Osteoblast (primary cell): ENCODE data around the gene AOPEP. TPM values are rescaled to one million over a fixed set of nuclear protein-coding genes. Genes with fewer than 3 reads are reported as not detected.

Experiments
- DNase-seq: peaks from one replicate; pipeline ENCODE4 v3.0.0; 2011; ENCODE audit warnings: low spot score, mixed read lengths; ENCODE audit not compliant: insufficient read length; ENCODE audit errors: missing footprints
- H2AFZ ChIP-seq: 2 replicates; pipeline ENCODE4 v1.6.0; 2011; ENCODE audit warnings: mild to moderate bottlenecking, low read length
- H3K27ac ChIP-seq: 2 replicates; pipeline ENCODE4 v1.5.1; 2011; ENCODE audit warnings: mild to moderate bottlenecking, low read depth, low read length, moderate library complexity
- H3K27me3 ChIP-seq: 2 replicates; pipeline ENCODE4 v1.6.0; 2012; ENCODE audit warnings: mild to moderate bottlenecking, control low read depth, inconsistent platforms, low read length, moderate library complexity; ENCODE audit not compliant: insufficient read depth
- H3K36me3 ChIP-seq: 2 replicates; pipeline ENCODE4 v1.5.1; 2011; ENCODE audit warnings: mild to moderate bottlenecking, low read length, control low read depth, moderate library complexity; ENCODE audit not compliant: insufficient read depth
- H3K4me1 ChIP-seq: 2 replicates; pipeline ENCODE4 v1.5.1; 2011; ENCODE audit warnings: mild to moderate bottlenecking, low read length, control low read depth, moderate library complexity; ENCODE audit not compliant: insufficient read depth
- H3K4me2 ChIP-seq: 2 replicates; pipeline ENCODE4 v1.6.0; 2011; ENCODE audit warnings: mild to moderate bottlenecking, low read length; ENCODE audit not compliant: insufficient read depth
- H3K4me3 ChIP-seq: fragments of 200-600 bp; sonication (generic); 3 replicates; pipeline ENCODE4 v1.5.1; 2012; ENCODE audit warnings: mild to moderate bottlenecking, low read length, inconsistent platforms; ENCODE audit not compliant: insufficient read depth
- H3K79me2 ChIP-seq: 2 replicates; pipeline ENCODE4 v1.6.0; 2012; ENCODE audit warnings: mild to moderate bottlenecking, low read length, control low read depth, inconsistent platforms; ENCODE audit not compliant: insufficient read depth
- H3K9me3 ChIP-seq: 2 replicates; pipeline ENCODE4 v1.5.1; 2011; ENCODE audit warnings: low read depth, low read length, control low read depth
- H4K20me1 ChIP-seq: 2 replicates; pipeline ENCODE4 v1.6.0; 2012; ENCODE audit warnings: mild to moderate bottlenecking, low read length, control low read depth; ENCODE audit not compliant: insufficient read depth
- CTCF ChIP-seq: IDR thresholded peaks from 2 replicates; pipeline ENCODE4 v1.5.1; 2011; ENCODE audit warnings: mild to moderate bottlenecking, low read depth, low read length, moderate library complexity; ENCODE audit errors: extremely low read depth
- total RNA-seq: library from RNA; depleted of rRNA; stranded (reverse); fragments of >200 nt; gene quantifications from 2 replicates; pipeline ENCODE4 v1.2.3, GENCODE V29; 2012

Gene AOPEP
- total RNA-seq, 1 donor: 131 TPM

DNA sequence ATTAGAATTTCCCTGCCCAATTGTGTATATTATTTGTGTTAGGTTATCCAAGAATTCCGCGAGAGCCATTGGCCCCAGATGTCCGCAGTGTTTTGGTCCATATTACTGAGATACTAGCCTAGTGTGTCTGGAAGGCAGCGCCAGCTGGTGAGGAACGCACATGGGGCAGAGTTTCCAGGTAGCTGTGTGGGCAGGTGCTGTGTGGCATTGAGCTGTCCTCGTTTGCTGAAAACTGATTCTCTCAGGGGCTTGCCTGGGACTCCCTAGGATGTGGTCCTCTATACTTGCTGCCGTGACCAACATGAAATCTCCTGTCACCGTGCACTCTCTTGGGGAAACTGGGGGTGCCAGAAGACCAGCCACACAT lies 302.3 kb downstream of the AOPEP start:
- peaks cover 100% of the 10 kb centered on the region for H3K79me2 ChIP-seq
- TF ChIP-seq CTCF: no peak
- H2AFZ ChIP-seq: no peak overlapping the region
- H3K27ac ChIP-seq: peak overlapping the region; percentile 34
- H3K4me1 ChIP-seq: peaks cover 83% of the 10 kb centered on the region
- DNase-seq: no peak
- peaks cover 82% of the 10 kb centered on the region for H3K36me3 ChIP-seq
- no peak overlapping the region for H3K4me2 ChIP-seq
- peaks cover 50% of the 10 kb centered on the region for H4K20me1 ChIP-seq
- no peaks in the 10 kb centered on the region for H3K27me3 ChIP-seq
- H3K9me3 ChIP-seq: no peaks in the 10 kb centered on the region
- no peak overlapping the region for H3K4me3 ChIP-seq

DNA sequence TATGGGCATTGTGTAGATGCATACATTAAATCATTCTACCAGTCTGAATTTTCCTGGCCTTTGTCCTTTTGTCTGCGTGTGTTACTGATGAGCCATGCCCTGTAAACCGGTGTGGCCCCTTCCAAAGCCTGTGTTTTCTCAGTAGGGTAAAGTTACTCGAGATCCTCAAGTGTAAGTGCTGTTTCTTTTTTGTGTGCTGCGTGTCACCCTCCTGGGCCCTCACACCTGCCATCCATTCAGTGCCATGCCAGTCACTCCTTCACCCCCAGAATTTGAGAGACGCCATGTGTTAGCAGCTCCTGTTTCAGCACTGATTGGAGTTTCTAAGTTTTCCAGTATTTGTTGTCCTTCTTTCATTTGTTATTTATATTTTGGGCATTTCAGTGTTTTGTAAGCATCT lies 302.8 kb downstream of the AOPEP start:
- H3K27ac ChIP-seq: peak overlapping the region; percentile 34
- H3K79me2 ChIP-seq: peaks cover 100% of the 10 kb centered on the region
- no peak overlapping the region for H3K4me3 ChIP-seq
- H3K36me3 ChIP-seq: peaks cover 81% of the 10 kb centered on the region
- H3K4me1 ChIP-seq: peaks cover 79% of the 10 kb centered on the region
- H4K20me1 ChIP-seq: peaks cover 55% of the 10 kb centered on the region
- no peak for DNase-seq
- H3K9me3 ChIP-seq: no peaks in the 10 kb centered on the region
- H3K27me3 ChIP-seq: no peaks in the 10 kb centered on the region
- no peak for TF ChIP-seq CTCF
- H3K4me2 ChIP-seq: no peak overlapping the region
- H2AFZ ChIP-seq: no peak overlapping the region

GRCh38 chr9:95029720-95030119 lies 303.2 kb downstream of the AOPEP start:
- no peak for TF ChIP-seq CTCF
- H3K27me3 ChIP-seq: no peaks in the 10 kb centered on the region
- H3K4me2 ChIP-seq: no peak overlapping the region
- H3K9me3 ChIP-seq: no peaks in the 10 kb centered on the region
- peaks cover 81% of the 10 kb centered on the region for H3K36me3 ChIP-seq
- peak overlapping the region; percentile 34 for H3K27ac ChIP-seq
- peaks cover 100% of the 10 kb centered on the region for H3K79me2 ChIP-seq
- H4K20me1 ChIP-seq: peaks cover 59% of the 10 kb centered on the region
- peaks cover 75% of the 10 kb centered on the region for H3K4me1 ChIP-seq
- no peak overlapping the region for H2AFZ ChIP-seq
- no peak for DNase-seq
- H3K4me3 ChIP-seq: no peak overlapping the region

DNA sequence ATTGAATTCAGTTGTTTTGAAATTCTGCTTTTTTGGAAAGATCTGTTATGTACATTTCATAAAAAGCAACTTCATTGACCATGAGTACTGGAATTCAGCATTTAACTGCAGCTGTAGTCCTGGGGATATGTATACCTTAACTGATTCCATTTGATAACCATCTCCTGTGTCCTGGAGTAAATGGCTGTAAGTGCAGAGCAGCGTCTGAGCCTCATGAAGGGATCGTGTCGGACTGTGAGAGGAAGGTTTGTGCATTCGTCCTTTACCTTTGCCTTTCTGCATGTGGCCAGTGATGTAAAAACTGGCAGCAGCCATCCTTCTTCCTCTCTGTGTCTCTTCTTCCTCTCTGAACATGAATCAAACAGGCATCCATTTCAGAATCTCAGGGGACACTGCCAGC lies 303.8 kb downstream of the AOPEP start:
- H3K4me3 ChIP-seq: no peak overlapping the region
- peak overlapping the region; percentile 26 for H3K27ac ChIP-seq
- H3K4me1 ChIP-seq: peaks cover 68% of the 10 kb centered on the region
- no peak overlapping the region for H3K4me2 ChIP-seq
- no peaks in the 10 kb centered on the region for H3K9me3 ChIP-seq
- H2AFZ ChIP-seq: no peak overlapping the region
- H4K20me1 ChIP-seq: peaks cover 63% of the 10 kb centered on the region
- H3K36me3 ChIP-seq: peaks cover 80% of the 10 kb centered on the region
- DNase-seq: no peak
- TF ChIP-seq CTCF: no peak
- no peaks in the 10 kb centered on the region for H3K27me3 ChIP-seq
- peaks cover 98% of the 10 kb centered on the region for H3K79me2 ChIP-seq
